ENCODE data around the gene SPTBN1. TPM values are rescaled to one million over a fixed set of nuclear protein-coding genes. Genes with fewer than 3 reads are reported as not detected.

SPTBN1 gene
- total and polyA plus RNA-seq, 2 experiments from 2014 or later = 58.1 to 204 TPM

DNA sequence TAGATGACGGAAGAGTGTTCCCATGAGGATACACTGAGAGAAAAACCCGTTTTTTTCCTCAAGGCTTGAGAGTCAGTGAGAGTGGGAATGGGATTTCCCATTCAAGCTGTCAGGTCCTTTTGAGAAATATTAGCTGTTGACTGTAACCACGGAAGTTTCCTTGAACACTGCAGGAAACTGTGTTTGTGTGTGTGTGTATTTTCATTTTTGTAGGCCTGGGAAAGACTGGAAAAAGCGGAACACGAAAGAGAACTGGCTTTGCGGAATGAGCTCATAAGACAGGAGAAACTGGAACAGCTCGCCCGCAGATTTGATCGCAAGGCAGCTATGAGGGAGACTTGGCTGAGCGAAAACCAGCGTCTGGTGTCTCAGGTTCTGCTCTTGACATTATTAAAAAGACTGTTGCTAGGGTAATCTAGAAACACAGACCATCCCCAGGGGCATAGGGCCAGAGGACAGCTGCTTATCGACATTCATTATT, 168.5 kb downstream of the SPTBN1 start:
- Histone ChIP-seq H3K27ac (ENCODE audit: low read depth) (no peak overlapping the region), H3K36me3 (ENCODE audit: insufficient read depth) (peaks cover 59% of the 10 kb centered on the region), H3K4me3 (no peak overlapping the region), H3K4me1 (ENCODE audit: insufficient read depth) (no peaks in the 10 kb centered on the region), H3K9me2 (ENCODE audit: insufficient read depth) (no peaks in the 10 kb centered on the region), H3K79me2 (replicated peaks; ENCODE audit: insufficient read depth) (peaks cover 5% of the 10 kb centered on the region; the same call in 1 of the 2 replicates), H2AFZ (no peak overlapping the region), H3K27me3 (ENCODE audit: insufficient read depth) (no peaks in the 10 kb centered on the region), H3K4me2 (no peak overlapping the region), H4K20me1 (replicated peaks; ENCODE audit: insufficient read depth) (peaks cover 7% of the 10 kb centered on the region), H3F3A (replicated peaks; ENCODE audit: low read depth) (no peaks in the 10 kb centered on the region)
- Mint-ChIP-seq H3K27me3 (ENCODE audit: insufficient read depth, low read depth, poor library complexity) (peaks cover 3% of the 10 kb centered on the region), H3K27ac (no peak overlapping the region), H3K4me3 (no peak overlapping the region), H3K9me3 (no peaks in the 10 kb centered on the region), H3K4me1 (no peaks in the 10 kb centered on the region), H3K36me3 (ENCODE audit: low read depth) (peaks cover 91% of the 10 kb centered on the region)
- TF ChIP-seq EZH2phosphoT487 (IDR thresholded peaks at IDR 0.05; ENCODE audit: unreplicated experiment) = peak; percentile 48
- TF ChIP-seq, protein P1, sequence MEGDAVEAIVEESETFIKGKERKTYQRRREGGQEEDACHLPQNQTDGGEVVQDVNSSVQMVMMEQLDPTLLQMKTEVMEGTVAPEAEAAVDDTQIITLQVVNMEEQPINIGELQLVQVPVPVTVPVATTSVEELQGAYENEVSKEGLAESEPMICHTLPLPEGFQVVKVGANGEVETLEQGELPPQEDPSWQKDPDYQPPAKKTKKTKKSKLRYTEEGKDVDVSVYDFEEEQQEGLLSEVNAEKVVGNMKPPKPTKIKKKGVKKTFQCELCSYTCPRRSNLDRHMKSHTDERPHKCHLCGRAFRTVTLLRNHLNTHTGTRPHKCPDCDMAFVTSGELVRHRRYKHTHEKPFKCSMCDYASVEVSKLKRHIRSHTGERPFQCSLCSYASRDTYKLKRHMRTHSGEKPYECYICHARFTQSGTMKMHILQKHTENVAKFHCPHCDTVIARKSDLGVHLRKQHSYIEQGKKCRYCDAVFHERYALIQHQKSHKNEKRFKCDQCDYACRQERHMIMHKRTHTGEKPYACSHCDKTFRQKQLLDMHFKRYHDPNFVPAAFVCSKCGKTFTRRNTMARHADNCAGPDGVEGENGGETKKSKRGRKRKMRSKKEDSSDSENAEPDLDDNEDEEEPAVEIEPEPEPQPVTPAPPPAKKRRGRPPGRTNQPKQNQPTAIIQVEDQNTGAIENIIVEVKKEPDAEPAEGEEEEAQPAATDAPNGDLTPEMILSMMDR (conservative IDR thresholded peaks at IDR 0.05; ENCODE audit: low read depth in 2 of 2) = no peak
- TF ChIP-seq, protein P2, sequence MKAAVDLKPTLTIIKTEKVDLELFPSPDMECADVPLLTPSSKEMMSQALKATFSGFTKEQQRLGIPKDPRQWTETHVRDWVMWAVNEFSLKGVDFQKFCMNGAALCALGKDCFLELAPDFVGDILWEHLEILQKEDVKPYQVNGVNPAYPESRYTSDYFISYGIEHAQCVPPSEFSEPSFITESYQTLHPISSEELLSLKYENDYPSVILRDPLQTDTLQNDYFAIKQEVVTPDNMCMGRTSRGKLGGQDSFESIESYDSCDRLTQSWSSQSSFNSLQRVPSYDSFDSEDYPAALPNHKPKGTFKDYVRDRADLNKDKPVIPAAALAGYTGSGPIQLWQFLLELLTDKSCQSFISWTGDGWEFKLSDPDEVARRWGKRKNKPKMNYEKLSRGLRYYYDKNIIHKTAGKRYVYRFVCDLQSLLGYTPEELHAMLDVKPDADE (IDR thresholded peaks at IDR 0.05) = no peak
- no peak for TF ChIP-seq CREB1 (CRISPR knock-in tag; IDR thresholded peaks at IDR 0.05; ENCODE audit: low read depth)
- ATAC-seq (no peak), DNase-seq (ENCODE audit: low spot score) (no peak)

DNA sequence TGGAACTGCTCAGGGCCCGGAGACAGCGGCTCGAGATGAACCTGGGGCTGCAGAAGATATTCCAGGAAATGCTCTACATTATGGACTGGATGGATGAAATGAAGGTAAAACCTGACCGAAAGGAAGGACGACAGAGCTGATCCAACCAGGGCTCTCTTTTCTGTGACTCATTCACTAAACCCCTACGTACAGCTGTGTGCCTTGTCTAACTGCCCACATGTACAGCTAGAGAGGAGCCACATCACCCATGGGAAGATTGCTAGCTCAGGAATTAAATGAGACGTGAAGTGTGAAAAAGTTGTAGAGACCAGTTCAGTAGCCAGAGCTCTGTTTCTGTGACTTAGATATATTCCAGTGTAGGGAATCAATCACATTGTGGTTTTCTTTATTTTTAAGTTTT, 170.0 kb downstream of the SPTBN1 start:
- H3K27ac ChIP-seq (ENCODE audit: low read depth) = no peak overlapping the region
- DNase-seq (ENCODE audit: low spot score) = no peak

More for the DNA sequence above, 170.0 kb downstream of the SPTBN1 start:
- Mint-ChIP-seq H3K36me3 (ENCODE audit: low read depth) (peaks cover 91% of the 10 kb centered on the region), H3K4me1 (no peaks in the 10 kb centered on the region), H3K27me3 (ENCODE audit: insufficient read depth, low read depth, poor library complexity) (peaks cover 4% of the 10 kb centered on the region), H3K9me3 (no peaks in the 10 kb centered on the region), H3K27ac (no peak overlapping the region), H3K4me3 (no peak overlapping the region)
- TF ChIP-seq, protein P1 (conservative IDR thresholded peaks at IDR 0.05; ENCODE audit: low read depth in 2 of 2) = no peak
- TF ChIP-seq, protein P3, sequence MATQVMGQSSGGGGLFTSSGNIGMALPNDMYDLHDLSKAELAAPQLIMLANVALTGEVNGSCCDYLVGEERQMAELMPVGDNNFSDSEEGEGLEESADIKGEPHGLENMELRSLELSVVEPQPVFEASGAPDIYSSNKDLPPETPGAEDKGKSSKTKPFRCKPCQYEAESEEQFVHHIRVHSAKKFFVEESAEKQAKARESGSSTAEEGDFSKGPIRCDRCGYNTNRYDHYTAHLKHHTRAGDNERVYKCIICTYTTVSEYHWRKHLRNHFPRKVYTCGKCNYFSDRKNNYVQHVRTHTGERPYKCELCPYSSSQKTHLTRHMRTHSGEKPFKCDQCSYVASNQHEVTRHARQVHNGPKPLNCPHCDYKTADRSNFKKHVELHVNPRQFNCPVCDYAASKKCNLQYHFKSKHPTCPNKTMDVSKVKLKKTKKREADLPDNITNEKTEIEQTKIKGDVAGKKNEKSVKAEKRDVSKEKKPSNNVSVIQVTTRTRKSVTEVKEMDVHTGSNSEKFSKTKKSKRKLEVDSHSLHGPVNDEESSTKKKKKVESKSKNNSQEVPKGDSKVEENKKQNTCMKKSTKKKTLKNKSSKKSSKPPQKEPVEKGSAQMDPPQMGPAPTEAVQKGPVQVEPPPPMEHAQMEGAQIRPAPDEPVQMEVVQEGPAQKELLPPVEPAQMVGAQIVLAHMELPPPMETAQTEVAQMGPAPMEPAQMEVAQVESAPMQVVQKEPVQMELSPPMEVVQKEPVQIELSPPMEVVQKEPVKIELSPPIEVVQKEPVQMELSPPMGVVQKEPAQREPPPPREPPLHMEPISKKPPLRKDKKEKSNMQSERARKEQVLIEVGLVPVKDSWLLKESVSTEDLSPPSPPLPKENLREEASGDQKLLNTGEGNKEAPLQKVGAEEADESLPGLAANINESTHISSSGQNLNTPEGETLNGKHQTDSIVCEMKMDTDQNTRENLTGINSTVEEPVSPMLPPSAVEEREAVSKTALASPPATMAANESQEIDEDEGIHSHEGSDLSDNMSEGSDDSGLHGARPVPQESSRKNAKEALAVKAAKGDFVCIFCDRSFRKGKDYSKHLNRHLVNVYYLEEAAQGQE (IDR thresholded peaks at IDR 0.05; ENCODE audit: unreplicated experiment) = no peak
- no peaks in the 10 kb centered on the region for H3K79me2 ChIP-seq (replicated peaks; ENCODE audit: insufficient read depth)
- H3F3A ChIP-seq (replicated peaks; ENCODE audit: low read depth) = no peaks in the 10 kb centered on the region
- no peak overlapping the region for H3K4me2 ChIP-seq
- H3K4me1 ChIP-seq (ENCODE audit: insufficient read depth) = no peaks in the 10 kb centered on the region
- no peaks in the 10 kb centered on the region for H3K9me2 ChIP-seq (ENCODE audit: insufficient read depth)
- no peak overlapping the region for H2AFZ ChIP-seq
- H3K4me3 ChIP-seq = no peak overlapping the region
- ATAC-seq = no peak
- H3K36me3 ChIP-seq (ENCODE audit: insufficient read depth) = peaks cover 70% of the 10 kb centered on the region
- no peaks in the 10 kb centered on the region for H3K27me3 ChIP-seq (ENCODE audit: insufficient read depth)
- H4K20me1 ChIP-seq (replicated peaks; ENCODE audit: insufficient read depth) = peaks cover 4% of the 10 kb centered on the region

All from GM23338 (cell line).